ENCODE results near the gene FPR2. TPM values are rescaled to one million over a fixed set of nuclear protein-coding genes. Genes with fewer than 3 reads are reported as not detected.

Gene FPR2
- total RNA-seq, 1 donor from 2014 or later = 0.21 TPM

GRCh38 chr19:51820011-51820410 lies 59.0 kb downstream of the FPR2 start:
- Histone ChIP-seq H3K4me1 (no peaks in the 10 kb centered on the region), H3K4me3 (no peak overlapping the region), H3K36me3 (no peaks in the 10 kb centered on the region), H3K9me3 (no peaks in the 10 kb centered on the region), H3K27me3 (no peaks in the 10 kb centered on the region), H3K27ac (no peak overlapping the region)
- no peak for DNase-seq (ENCODE audit: low spot score in 2 of 2)
- intact Hi-C loops (cut with DNase I) = no loop called here
- no peak for TF ChIP-seq CTCF (IDR thresholded peaks at IDR 0.05)

Other genes starting within 250 kb of the FPR2 start
- 6.6 TPM for gene SIGLEC6, start 229.5 kb upstream of the FPR2 start, total RNA-seq
- 6.1 TPM for gene ZNF175, start 189.9 kb upstream of the FPR2 start, total RNA-seq
- not detected for gene SIGLEC5, start 130.8 kb upstream of the FPR2 start, total RNA-seq
- gene SIGLEC14, start 114.4 kb upstream of the FPR2 start, total RNA-seq = 0.75 TPM
- gene SPACA6, start 67.8 kb upstream of the FPR2 start, total RNA-seq = 16.0 TPM
- gene HAS1, start 37.2 kb upstream of the FPR2 start, total RNA-seq = 2.9 TPM
- 7.9 TPM for gene FPR1, start 9.3 kb upstream of the FPR2 start, total RNA-seq
- gene FPR3, start 34.0 kb downstream of the FPR2 start, total RNA-seq = 16.0 TPM
- gene ZNF577, start 126.8 kb downstream of the FPR2 start, total RNA-seq = 3.8 TPM
- 4.7 TPM for gene ZNF649, start 143.8 kb downstream of the FPR2 start, total RNA-seq
- 4.0 TPM for gene ZNF613, start 166.3 kb downstream of the FPR2 start, total RNA-seq
- 11.4 TPM for gene ZNF350, start 225.7 kb downstream of the FPR2 start, total RNA-seq
- gene ZNF615, start 247.0 kb downstream of the FPR2 start, total RNA-seq = 11.7 TPM